Umbilical cord (tissue), 2 donors: ENCODE measurements around the gene CEP164. TPM values are rescaled to one million over a fixed set of nuclear protein-coding genes. Genes with fewer than 3 reads are reported as not detected.
"Not testable (repeated sequence)": the region's sequence is repeated elsewhere in the genome, so short reads cannot be mapped to it uniquely, and the experiment has no call there.

Experiments
- DNase-seq: peaks from one replicate; pipeline ENCODE4 v3.0.0-alpha.2; 2015; ENCODE audit warnings: low spot score
- total RNA-seq: library from RNA; depleted of rRNA; stranded (reverse); fragments of >200 nt; gene quantifications from one replicate; pipeline ENCODE4 v1.2.3, GENCODE V29; 2014; ENCODE audit warnings: low replicate concordance; ENCODE audit not compliant: insufficient read depth

Gene CEP164
- total RNA-seq, 1 donor from 2014 or later: 49.8 TPM

GRCh38 chr11:117303646-117304315, 23.9 kb upstream of the CEP164 start:
- no peak for DNase-seq

GRCh38 chr11:117305145-117305544, 22.5 kb upstream of the CEP164 start:
- no peak for DNase-seq

GRCh38 chr11:117309310-117309709, 18.3 kb upstream of the CEP164 start:
- no peak for DNase-seq

GRCh38 chr11:117313091-117313490, 14.6 kb upstream of the CEP164 start:
- no peak for DNase-seq

GRCh38 chr11:117313828-117314768, 13.6 kb upstream of the CEP164 start:
- no peak for DNase-seq

GRCh38 chr11:117314840-117315239, 12.8 kb upstream of the CEP164 start:
- DNase-seq: no peak

GRCh38 chr11:117315285-117316196, 12.1 kb upstream of the CEP164 start:
- DNase-seq: no peak

- peak; percentile 93 for DNase-seq
Observed at GRCh38 chr11:117316197-117316961, 11.3 kb upstream of the CEP164 start, which contains the start of gene BACE1. BACE1 (minus strand) TSS chr11:117316256; CDS start chr11:117315795, 461 bp downstream.

- DNase-seq: no peak
Observed at GRCh38 chr11:117318738-117319137, 8.9 kb upstream of the CEP164 start.

- no peak for DNase-seq
Observed at GRCh38 chr11:117319214-117319840, 8.3 kb upstream of the CEP164 start.

GRCh38 chr11:117327255-117327566, 443 bp upstream of the CEP164 start:
- DNase-seq: not testable (repeated sequence)

GRCh38 chr11:117328375-117329010, 839 bp downstream of the CEP164 start:
- DNase-seq: peak; percentile 79

GRCh38 chr11:117332843-117333242, 5.2 kb downstream of the CEP164 start:
- no peak for DNase-seq

GRCh38 chr11:117333917-117334316, 6.3 kb downstream of the CEP164 start:
- no peak for DNase-seq

GRCh38 chr11:117334896-117335295, 7.2 kb downstream of the CEP164 start:
- DNase-seq: no peak

GRCh38 chr11:117335399-117335798, 7.7 kb downstream of the CEP164 start:
- no peak for DNase-seq

- no peak for DNase-seq
Observed at GRCh38 chr11:117337076-117337475, 9.4 kb downstream of the CEP164 start.

GRCh38 chr11:117345039-117345438, 17.4 kb downstream of the CEP164 start:
- no peak for DNase-seq

GRCh38 chr11:117354550-117354949, 26.9 kb downstream of the CEP164 start:
- DNase-seq: no peak
